ENCODE measurements around the gene KRT35. TPM values are rescaled to one million over a fixed set of nuclear protein-coding genes. Genes with fewer than 3 reads are reported as not detected.

The KRT35 gene
- total RNA-seq, 2 experiments from 2014 or later: not detected

DNA sequence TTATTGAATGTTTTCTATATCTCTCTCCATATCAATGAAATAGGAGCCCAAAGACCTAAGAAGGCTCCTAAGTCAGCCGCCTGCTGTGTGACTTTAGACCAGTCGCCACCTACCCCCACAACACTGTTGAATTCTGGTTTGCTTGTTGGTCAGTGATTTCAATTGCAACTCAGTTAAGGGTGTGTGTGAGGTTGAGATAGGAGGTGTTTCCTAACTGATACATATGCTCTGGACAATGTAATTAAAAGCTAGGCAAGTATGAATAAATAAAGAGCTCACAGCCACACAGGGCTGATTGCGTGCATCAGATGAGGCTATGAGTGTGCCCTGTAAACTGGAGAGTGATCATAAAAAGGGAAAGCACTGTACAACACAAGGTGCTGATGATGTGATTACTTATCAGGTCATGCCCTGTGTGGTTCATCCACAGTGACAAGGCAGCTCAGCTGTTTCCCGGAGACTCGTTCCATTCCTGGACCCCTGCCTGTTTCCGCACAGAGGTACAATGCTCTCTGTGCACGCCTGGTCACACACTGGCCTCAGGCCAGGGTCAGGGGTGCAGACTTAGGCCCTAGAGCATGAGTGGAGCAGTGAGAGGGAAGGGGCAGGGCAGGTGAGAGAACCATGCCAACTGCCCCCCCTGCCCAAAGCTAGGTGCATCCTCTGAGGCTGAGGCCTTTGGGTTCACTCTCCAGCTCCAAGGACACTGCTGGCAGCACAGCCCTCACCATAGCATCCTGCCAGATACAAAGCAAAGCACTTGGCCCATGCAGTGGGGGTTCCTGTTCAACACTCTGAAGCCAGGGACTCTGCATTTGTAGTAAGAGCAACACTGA lies 3.3 kb upstream of the KRT35 start:
- ATAC-seq (no peak), DNase-seq (no peak)
- Mint-ChIP-seq H3K9me3 (ENCODE audit: insufficient read depth) (no peaks in the 10 kb centered on the region), H3K27ac (no peak overlapping the region), H3K4me1 (ENCODE audit: low read depth) (no peaks in the 10 kb centered on the region), H3K4me3 (no peak overlapping the region), H3K27me3 (ENCODE audit: low read depth) (peaks cover 3% of the 10 kb centered on the region), H3K36me3 (ENCODE audit: low read depth) (no peaks in the 10 kb centered on the region)
- ChIA-PET CTCF (interaction anchor here (0.8 to 1.4 kb wide), 2 partner anchors 65 to 582 kb away, joined by 3 to 4 read pairs; no protein-coding TSS in a partner anchor), POLR2A (interaction anchor here (0.6 kb wide), 1 partner anchor 445 kb away, joined by 3 read pairs; no protein-coding TSS in a partner anchor)

DNA sequence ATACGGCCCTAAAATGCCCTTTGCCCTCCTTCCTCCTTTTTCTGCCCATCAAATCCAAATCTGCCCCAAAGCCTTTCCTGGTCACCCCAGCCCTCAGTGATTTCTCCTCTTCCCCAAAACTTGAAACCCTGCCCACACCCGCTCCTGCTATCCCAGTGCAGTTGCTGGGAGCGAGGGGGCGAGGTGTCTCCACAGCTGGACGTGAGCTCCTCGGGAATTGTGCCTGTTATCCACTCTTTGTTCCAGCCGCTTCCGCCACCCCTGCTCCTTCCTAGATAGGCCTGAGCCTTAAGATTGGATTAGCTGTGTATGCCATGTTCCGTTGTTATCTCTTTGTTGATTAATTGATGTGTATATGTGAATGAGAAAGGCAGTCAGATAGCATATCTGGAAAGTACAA lies 2.6 kb upstream of the KRT35 start:
- no peaks in the 10 kb centered on the region for H3K4me1 Mint-ChIP-seq (ENCODE audit: low read depth)
- H3K27ac Mint-ChIP-seq: no peak overlapping the region
- H3K4me3 Mint-ChIP-seq: no peak overlapping the region
- CTCF ChIA-PET: interaction anchor here (0.8 to 1.4 kb wide), 2 partner anchors 66 to 582 kb away, joined by 3 to 4 read pairs; no protein-coding TSS in a partner anchor
- no peaks in the 10 kb centered on the region for H3K9me3 Mint-ChIP-seq (ENCODE audit: insufficient read depth)
- DNase-seq (no peak), ATAC-seq (no peak)
- no peaks in the 10 kb centered on the region for H3K36me3 Mint-ChIP-seq (ENCODE audit: low read depth)
- POLR2A ChIA-PET: no interaction called here
- peaks cover 3% of the 10 kb centered on the region for H3K27me3 Mint-ChIP-seq (ENCODE audit: low read depth)

DNA sequence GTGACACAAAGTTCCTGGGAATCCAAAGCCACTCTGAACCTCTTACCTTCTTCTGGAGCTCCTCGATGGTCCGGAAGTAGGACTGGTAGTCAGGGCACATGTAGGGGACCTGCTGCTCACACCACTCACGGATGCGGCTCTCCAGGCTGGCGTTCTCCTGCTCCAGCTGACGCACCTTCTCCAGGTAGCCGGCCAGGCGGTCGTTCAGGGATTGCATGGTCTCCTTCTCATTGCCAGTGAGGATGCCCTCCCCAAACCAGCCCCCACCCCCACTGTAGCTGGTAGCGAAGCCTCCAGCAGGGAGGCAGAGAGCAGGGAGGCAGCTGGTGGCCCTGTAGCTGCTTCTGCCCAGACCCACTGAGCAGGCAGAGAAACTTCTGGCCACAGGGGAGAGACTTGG lies 370 bp downstream of the KRT35 start:
- Mint-ChIP-seq H3K27me3 (ENCODE audit: low read depth) (peaks cover 3% of the 10 kb centered on the region), H3K4me1 (ENCODE audit: low read depth) (no peaks in the 10 kb centered on the region), H3K9me3 (ENCODE audit: insufficient read depth) (no peaks in the 10 kb centered on the region), H3K27ac (no peak overlapping the region), H3K36me3 (ENCODE audit: low read depth) (no peaks in the 10 kb centered on the region), H3K4me3 (no peak overlapping the region)
- ATAC-seq: no peak
- CTCF ChIA-PET: no interaction called here
- DNase-seq: no peak
- POLR2A ChIA-PET: no interaction called here

DNA sequence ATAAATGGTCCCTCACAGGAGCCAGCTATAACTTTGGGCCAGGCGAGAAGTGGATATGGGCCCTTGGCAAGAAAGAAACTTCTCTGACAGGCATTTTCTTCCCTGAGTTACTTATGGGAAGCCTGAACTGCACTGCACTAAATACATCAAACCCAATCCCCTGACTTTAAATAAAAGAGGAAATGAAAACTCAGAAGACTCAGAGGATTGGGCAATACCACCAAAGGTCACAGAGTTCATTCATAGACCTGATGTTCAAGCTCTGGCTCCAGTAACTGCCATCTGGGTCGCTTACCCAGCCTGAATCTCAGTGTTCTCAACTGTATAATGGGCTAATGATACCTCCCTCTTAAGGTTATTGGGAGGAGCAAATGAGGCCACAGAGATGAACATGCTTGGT lies 815 bp downstream of the KRT35 start:
- CTCF ChIA-PET: no interaction called here
- DNase-seq (no peak), ATAC-seq (no peak)
- POLR2A ChIA-PET: no interaction called here
- Mint-ChIP-seq H3K27ac (no peak overlapping the region), H3K4me1 (ENCODE audit: low read depth) (no peaks in the 10 kb centered on the region), H3K4me3 (no peak overlapping the region), H3K27me3 (ENCODE audit: low read depth) (peaks cover 3% of the 10 kb centered on the region), H3K36me3 (ENCODE audit: low read depth) (no peaks in the 10 kb centered on the region), H3K9me3 (ENCODE audit: insufficient read depth) (no peaks in the 10 kb centered on the region)

DNA sequence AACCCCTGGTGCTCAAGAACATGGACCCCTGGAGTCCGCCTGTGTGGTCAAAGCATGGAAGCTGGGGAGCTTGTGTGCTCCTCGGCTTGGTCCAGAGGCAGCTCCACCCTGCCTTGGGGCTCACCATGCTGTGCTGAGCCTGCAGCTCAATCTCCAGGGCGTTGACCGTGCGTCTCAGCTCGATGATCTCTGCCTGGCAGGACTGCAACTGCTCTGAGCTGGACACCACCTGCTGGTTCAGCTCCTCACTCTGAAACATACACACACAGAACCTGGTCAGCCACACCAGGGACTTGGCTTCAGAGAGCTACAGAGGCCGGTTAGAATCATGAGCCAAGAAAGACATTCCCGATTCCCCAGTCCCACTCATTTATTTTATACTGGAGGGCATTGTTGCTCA lies 2.7 kb downstream of the KRT35 start:
- Mint-ChIP-seq H3K27ac (no peak overlapping the region), H3K9me3 (ENCODE audit: insufficient read depth) (no peaks in the 10 kb centered on the region), H3K4me1 (ENCODE audit: low read depth) (no peaks in the 10 kb centered on the region), H3K36me3 (ENCODE audit: low read depth) (no peaks in the 10 kb centered on the region), H3K27me3 (ENCODE audit: low read depth) (no peaks in the 10 kb centered on the region), H3K4me3 (no peak overlapping the region)
- ATAC-seq (no peak), DNase-seq (no peak)
- POLR2A ChIA-PET: no interaction called here
- CTCF ChIA-PET: interaction anchor here (0.7 kb wide), 1 partner anchor 18 kb away, joined by 3 read pairs; no protein-coding TSS in a partner anchor

GRCh38 chr17:41476866-41477815 lies 3.8 kb downstream of the KRT35 start:
- H3K36me3 Mint-ChIP-seq (ENCODE audit: low read depth): no peaks in the 10 kb centered on the region
- no peak overlapping the region for H3K27ac Mint-ChIP-seq
- CTCF ChIA-PET: interaction anchor here (0.7 kb wide), 1 partner anchor 19 kb away, joined by 3 read pairs; no protein-coding TSS in a partner anchor
- no peak overlapping the region for H3K4me3 Mint-ChIP-seq
- POLR2A ChIA-PET: no interaction called here
- ATAC-seq: no peak
- no peak for DNase-seq
- H3K4me1 Mint-ChIP-seq (ENCODE audit: low read depth): no peaks in the 10 kb centered on the region
- H3K27me3 Mint-ChIP-seq (ENCODE audit: low read depth): peaks cover 2% of the 10 kb centered on the region
- no peaks in the 10 kb centered on the region for H3K9me3 Mint-ChIP-seq (ENCODE audit: insufficient read depth)

- H3K4me3 Mint-ChIP-seq: no peak overlapping the region
- no peaks in the 10 kb centered on the region for H3K9me3 Mint-ChIP-seq (ENCODE audit: insufficient read depth)
- DNase-seq: no peak
- H3K27ac Mint-ChIP-seq: no peak overlapping the region
- ChIA-PET CTCF (interaction anchor here (1.6 kb wide), 1 partner anchor 74 kb away, joined by 6 read pairs; no protein-coding TSS in a partner anchor), POLR2A (no interaction called here)
- H3K4me1 Mint-ChIP-seq (ENCODE audit: low read depth): no peaks in the 10 kb centered on the region
- no peak for ATAC-seq
- H3K27me3 Mint-ChIP-seq (ENCODE audit: low read depth): peaks cover 7% of the 10 kb centered on the region
- H3K36me3 Mint-ChIP-seq (ENCODE audit: low read depth): no peaks in the 10 kb centered on the region
Observed at GRCh38 chr17:41475421-41475820, 5.5 kb downstream of the KRT35 start.

DNA sequence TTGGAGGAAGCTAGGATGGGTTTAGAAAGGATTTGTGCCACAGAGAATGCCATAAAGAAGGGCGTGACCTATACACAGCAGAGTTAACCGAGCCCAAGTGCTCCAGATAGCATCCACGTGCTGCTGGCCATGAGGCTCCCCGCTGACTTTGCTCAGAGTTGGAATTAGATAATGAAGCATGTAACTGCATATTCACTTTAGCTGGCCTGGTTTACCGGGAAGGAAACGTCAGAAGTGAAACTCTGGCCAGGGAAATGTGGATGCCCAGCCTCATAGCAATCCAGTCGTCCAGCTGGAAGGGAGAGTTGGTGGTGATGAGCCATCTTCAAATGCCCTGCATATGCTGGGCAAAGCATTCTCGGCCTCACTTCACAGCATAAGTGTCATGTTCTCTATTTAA lies 6.1 kb downstream of the KRT35 start:
- DNase-seq (no peak), ATAC-seq (no peak)
- Mint-ChIP-seq H3K27me3 (ENCODE audit: low read depth) (peaks cover 7% of the 10 kb centered on the region), H3K4me3 (no peak overlapping the region), H3K9me3 (ENCODE audit: insufficient read depth) (no peaks in the 10 kb centered on the region), H3K36me3 (ENCODE audit: low read depth) (no peaks in the 10 kb centered on the region), H3K4me1 (ENCODE audit: low read depth) (no peaks in the 10 kb centered on the region), H3K27ac (no peak overlapping the region)
- CTCF ChIA-PET: interaction anchor here (1.6 kb wide), 1 partner anchor 74 kb away, joined by 6 read pairs; no protein-coding TSS in a partner anchor
- POLR2A ChIA-PET: no interaction called here

DNA sequence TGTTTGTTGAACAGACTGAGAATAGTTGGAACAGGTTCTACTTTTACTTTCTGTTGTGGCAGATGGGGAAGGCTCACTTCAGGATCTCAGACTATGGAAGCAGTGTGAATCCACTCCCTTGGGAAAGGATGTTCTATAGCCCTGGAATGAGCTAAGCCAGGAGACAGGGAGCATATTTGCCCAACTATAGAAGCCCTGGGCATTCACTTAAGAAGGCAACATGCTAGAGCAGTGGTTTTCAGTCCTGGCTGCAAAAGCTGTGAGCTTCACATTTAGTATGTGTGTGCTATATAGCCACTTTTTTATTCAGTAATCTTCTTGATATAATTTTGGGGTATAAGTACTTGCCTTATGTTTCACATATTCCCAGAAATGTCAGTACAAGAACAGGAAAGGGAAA lies 12.6 kb downstream of the KRT35 start:
- ChIA-PET POLR2A (no interaction called here), CTCF (no interaction called here)
- no peak overlapping the region for H3K4me3 Mint-ChIP-seq
- H3K27me3 Mint-ChIP-seq (ENCODE audit: low read depth): peaks cover 12% of the 10 kb centered on the region
- H3K4me1 Mint-ChIP-seq (ENCODE audit: low read depth): no peaks in the 10 kb centered on the region
- ATAC-seq: no peak
- no peak for DNase-seq
- no peaks in the 10 kb centered on the region for H3K9me3 Mint-ChIP-seq (ENCODE audit: insufficient read depth)
- no peak overlapping the region for H3K27ac Mint-ChIP-seq
- H3K36me3 Mint-ChIP-seq (ENCODE audit: low read depth): no peaks in the 10 kb centered on the region

DNA sequence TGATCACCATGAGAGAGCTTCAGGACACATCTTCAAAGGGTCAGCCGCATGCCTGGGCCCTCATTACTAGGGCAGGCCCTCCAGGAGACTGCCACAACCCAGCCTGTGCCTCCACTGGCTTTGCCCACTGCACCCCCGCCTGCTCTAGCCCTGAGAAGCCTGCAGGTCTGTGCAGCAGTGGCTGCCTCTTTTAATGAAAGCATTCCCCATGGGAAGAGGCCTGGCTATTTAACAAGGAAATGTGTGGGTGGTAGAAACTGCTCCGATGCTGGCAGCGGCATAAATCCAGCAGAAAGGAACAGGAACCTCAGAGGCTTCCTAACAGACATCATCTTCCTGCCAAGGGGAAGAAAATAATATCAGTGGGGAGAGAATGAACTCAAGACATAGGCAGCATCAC lies 13.4 kb downstream of the KRT35 start:
- Mint-ChIP-seq H3K4me3 (no peak overlapping the region), H3K27ac (no peak overlapping the region), H3K4me1 (ENCODE audit: low read depth) (no peaks in the 10 kb centered on the region), H3K27me3 (ENCODE audit: low read depth) (peaks cover 11% of the 10 kb centered on the region), H3K9me3 (ENCODE audit: insufficient read depth) (no peaks in the 10 kb centered on the region), H3K36me3 (ENCODE audit: low read depth) (no peaks in the 10 kb centered on the region)
- ChIA-PET POLR2A (no interaction called here), CTCF (no interaction called here)
- DNase-seq (no peak), ATAC-seq (no peak)

DNA sequence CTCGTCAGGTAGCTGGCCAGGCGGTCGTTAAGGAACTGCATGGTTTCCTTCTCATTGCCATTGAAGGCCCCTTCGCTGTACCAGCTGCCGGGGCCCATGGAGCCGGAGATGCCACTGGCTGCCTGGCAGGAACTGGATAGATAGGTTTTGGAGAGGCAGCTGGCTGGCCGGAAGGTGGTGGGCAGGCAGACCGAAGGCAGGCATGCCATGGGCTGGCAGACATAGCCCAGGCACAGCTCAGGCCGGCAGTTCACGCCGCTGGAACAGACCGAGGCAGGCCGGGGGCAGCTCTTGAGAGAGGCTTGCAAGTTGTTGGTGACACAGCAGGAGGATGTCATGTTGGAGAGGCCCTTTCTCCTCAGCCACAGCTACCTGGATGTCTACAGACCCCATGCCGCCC lies 14.0 kb downstream of the KRT35 start, which contains the start of gene KRT32:
Gene KRT32, minus strand, starts transcription at position 399 of the 400 bp plus-strand sequence. Its CDS starts 61 bp downstream, at position 338.
- Mint-ChIP-seq H3K27ac (no peak within 1 kb of the TSS), H3K36me3 (ENCODE audit: low read depth) (no peaks in the 10 kb centered on the region), H3K4me3 (no peak within 1 kb of the TSS), H3K27me3 (ENCODE audit: low read depth) (peaks cover 11% of the 10 kb centered on the region), H3K9me3 (ENCODE audit: insufficient read depth) (no peaks in the 10 kb centered on the region), H3K4me1 (ENCODE audit: low read depth) (no peaks in the 10 kb centered on the region)
- CTCF ChIA-PET: no interaction called here
- no peak for ATAC-seq
- no peak for DNase-seq
- POLR2A ChIA-PET: no interaction called here

GRCh38 chr17:41464682-41465081 lies 16.3 kb downstream of the KRT35 start:
- H3K4me3 Mint-ChIP-seq: no peak overlapping the region
- CTCF ChIA-PET: no interaction called here
- ATAC-seq (no peak), DNase-seq (no peak)
- H3K36me3 Mint-ChIP-seq (ENCODE audit: low read depth): no peaks in the 10 kb centered on the region
- H3K9me3 Mint-ChIP-seq (ENCODE audit: insufficient read depth): no peaks in the 10 kb centered on the region
- H3K27me3 Mint-ChIP-seq (ENCODE audit: low read depth): peaks cover 5% of the 10 kb centered on the region
- POLR2A ChIA-PET: no interaction called here
- H3K27ac Mint-ChIP-seq: no peak overlapping the region
- no peaks in the 10 kb centered on the region for H3K4me1 Mint-ChIP-seq (ENCODE audit: low read depth)

Data from activated CD8-positive, alpha-beta T cell treated with anti-CD3 and anti-CD28 coated beads, Interleukin-2, amount 10 ng/mL, durations not matched to agents 7 days and 5 days (primary cell).